ENCODE results near the gene OPCML.

The OPCML gene

DNA sequence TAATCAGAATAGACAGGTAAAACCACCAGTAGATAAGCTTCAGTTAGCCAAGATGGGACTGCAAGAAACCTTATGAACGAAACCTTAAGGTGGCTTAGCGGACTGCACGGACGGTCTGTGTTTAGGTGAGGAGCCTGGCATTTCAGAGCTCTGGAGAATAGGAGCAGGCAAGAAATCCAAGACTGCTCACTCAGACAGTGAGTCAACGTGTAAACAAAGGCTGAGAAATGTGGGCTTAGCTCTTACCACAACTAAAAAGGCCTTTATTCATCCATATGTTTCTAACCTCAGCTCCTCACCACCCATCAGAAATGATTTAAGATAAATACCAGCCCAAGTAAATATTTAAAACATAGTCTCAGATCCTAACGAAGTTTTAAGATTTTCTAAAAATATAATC is 657.7 kb downstream of the OPCML start:
- Histone ChIP-seq H3K4me1 (ENCODE audit: low read depth, poor library complexity, severe bottlenecking) (no peaks in the 10 kb centered on the region), H3K79me2 (ENCODE audit: insufficient read depth, low read depth) (no peaks in the 10 kb centered on the region), H3K27ac (no peak overlapping the region), H3K9ac (no peak overlapping the region), H3K4me2 (no peak overlapping the region), H3K27me3 (ENCODE audit: insufficient read depth, low read depth) (no peaks in the 10 kb centered on the region), H4K20me1 (ENCODE audit: insufficient read depth) (no peaks in the 10 kb centered on the region), H2AFZ (ENCODE audit: low read depth) (no peak overlapping the region), H3K4me3 (IDR thresholded peaks at IDR 0.05; ENCODE audit: insufficient read depth, low read depth, low read length) (no peak overlapping the region), H3K36me3 (ENCODE audit: insufficient read depth) (no peaks in the 10 kb centered on the region)
- TF ChIP-seq CTCF (conservative IDR thresholded peaks at IDR 0.05; ENCODE audit: low read depth, low read length), result no peak

- H3K4me2 ChIP-seq, result no peak overlapping the region
- no peak overlapping the region for H3K9ac ChIP-seq
- no peaks in the 10 kb centered on the region for H3K36me3 ChIP-seq (ENCODE audit: insufficient read depth)
- H3K27me3 ChIP-seq (ENCODE audit: insufficient read depth, low read depth), result no peaks in the 10 kb centered on the region
- no peak overlapping the region for H3K27ac ChIP-seq
- H3K79me2 ChIP-seq (ENCODE audit: insufficient read depth, low read depth), result no peaks in the 10 kb centered on the region
- H4K20me1 ChIP-seq (ENCODE audit: insufficient read depth), result no peaks in the 10 kb centered on the region
- no peaks in the 10 kb centered on the region for H3K4me1 ChIP-seq (ENCODE audit: low read depth, poor library complexity, severe bottlenecking)
- H2AFZ ChIP-seq (ENCODE audit: low read depth), result no peak overlapping the region
- H3K4me3 ChIP-seq (IDR thresholded peaks at IDR 0.05; ENCODE audit: insufficient read depth, low read depth, low read length), result no peak overlapping the region
- no peak for TF ChIP-seq CTCF (conservative IDR thresholded peaks at IDR 0.05; ENCODE audit: low read depth, low read length)
These were observed 658.5 kb downstream of the OPCML start for GRCh38 chr11:132873841-132874240.

- no peak for TF ChIP-seq CTCF (conservative IDR thresholded peaks at IDR 0.05; ENCODE audit: low read depth, low read length)
- Histone ChIP-seq H3K4me3 (IDR thresholded peaks at IDR 0.05; ENCODE audit: insufficient read depth, low read depth, low read length) (no peak overlapping the region), H2AFZ (ENCODE audit: low read depth) (no peak overlapping the region), H3K36me3 (ENCODE audit: insufficient read depth) (no peaks in the 10 kb centered on the region), H3K4me1 (ENCODE audit: low read depth, poor library complexity, severe bottlenecking) (no peaks in the 10 kb centered on the region), H3K9ac (no peak overlapping the region), H3K27me3 (ENCODE audit: insufficient read depth, low read depth) (no peaks in the 10 kb centered on the region), H3K79me2 (ENCODE audit: insufficient read depth, low read depth) (no peaks in the 10 kb centered on the region), H3K4me2 (no peak overlapping the region), H4K20me1 (ENCODE audit: insufficient read depth) (no peaks in the 10 kb centered on the region), H3K27ac (no peak overlapping the region)
These were observed 660.1 kb downstream of the OPCML start for GRCh38 chr11:132872211-132872610.

- H3K4me1 ChIP-seq (ENCODE audit: low read depth, poor library complexity, severe bottlenecking), result no peaks in the 10 kb centered on the region
- no peaks in the 10 kb centered on the region for H4K20me1 ChIP-seq (ENCODE audit: insufficient read depth)
These were observed 665.3 kb downstream of the OPCML start for GRCh38 chr11:132866783-132867545.

More at GRCh38 chr11:132866783-132867545, 665.3 kb downstream of the OPCML start:
- TF ChIP-seq CTCF (conservative IDR thresholded peaks at IDR 0.05; ENCODE audit: low read depth, low read length), result no peak
- no peaks in the 10 kb centered on the region for H3K79me2 ChIP-seq (ENCODE audit: insufficient read depth, low read depth)
- no peaks in the 10 kb centered on the region for H3K27me3 ChIP-seq (ENCODE audit: insufficient read depth, low read depth)
- H3K27ac ChIP-seq, result no peak overlapping the region
- H2AFZ ChIP-seq (ENCODE audit: low read depth), result no peak overlapping the region
- no peak overlapping the region for H3K9ac ChIP-seq
- H3K36me3 ChIP-seq (ENCODE audit: insufficient read depth), result no peaks in the 10 kb centered on the region
- no peak overlapping the region for H3K4me2 ChIP-seq
- H3K4me3 ChIP-seq (IDR thresholded peaks at IDR 0.05; ENCODE audit: insufficient read depth, low read depth, low read length), result no peak overlapping the region

All from KMS-11 (cell line).